Vagina (tissue), 2 donors: Measurements from ENCODE around the gene VPS39. TPM values are rescaled to one million over a fixed set of nuclear protein-coding genes. Genes with fewer than 3 reads are reported as not detected.

Source experiments
- DNase-seq, 2 donors: peaks; one replicate each; pipeline ENCODE4 v3.0.0-alpha.2; 2017; ENCODE audit errors: extremely low spot score in 2 of 2
- H3K27ac ChIP-seq: fragments of 200-600 bp; sonication (generic); one replicate; pipeline ENCODE4 v1.5.1; 2019
- H3K27me3 ChIP-seq: fragments of 200-600 bp; sonication (generic); one replicate; pipeline ENCODE4 v1.5.1; 2019
- H3K36me3 ChIP-seq, 2 donors: fragments of 200-600 bp; sonication (generic); one replicate each; pipeline ENCODE4 v1.5.1; 2017 to 2019
- H3K4me1 ChIP-seq: fragments of 200-600 bp; sonication (generic); one replicate; pipeline ENCODE4 v1.5.1; 2019
- H3K4me3 ChIP-seq, 2 donors: fragments of 200-600 bp; sonication (generic); 1 replicate in 1 of 2; 2 replicates in 1 of 2; pipeline ENCODE4 v1.5.1; 2016 to 2019
- H3K9me3 ChIP-seq: fragments of 200-600 bp; sonication (generic); one replicate; pipeline ENCODE4 v1.5.1; 2019
- CTCF ChIP-seq, 3 experiments: fragments of 450-650 bp in 2 of 3; fragments of 200-600 bp in 1 of 3; sonication (generic) in 1 of 3; IDR thresholded peaks; one replicate each; pipeline ENCODE4 v1.5.1; 2017 to 2019; ENCODE audit warnings: antibody characterized with exemption in 3 of 3, mild to moderate bottlenecking in 2 of 3, moderate library complexity in 2 of 3
- POLR2A ChIP-seq, 2 donors: fragments of 450-650 bp; IDR thresholded peaks; one replicate each; pipeline ENCODE4 v1.6.1; 2017; ENCODE audit warnings: antibody characterized with exemption in 2 of 2, mild to moderate bottlenecking in 2 of 2, moderate library complexity in 2 of 2
- POLR2AphosphoS5 ChIP-seq, 2 donors: sonication (generic); formaldehyde crosslinking; IDR thresholded peaks; one replicate each; pipeline ENCODE4 v1.9.0; 2017; ENCODE audit warnings: antibody characterized with exemption in 2 of 2, mild to moderate bottlenecking in 2 of 2, low read depth in 1 of 2; ENCODE audit not compliant: insufficient read depth in 1 of 2
- intact Hi-C: fragments of 100-400 bp; cut with DNase I; formaldehyde crosslinking; loops from one replicate; pipeline ENCODE4 v1.15.1; 2023
- total RNA-seq: library from RNA; depleted of rRNA; stranded (reverse); fragments of >200 nt; gene quantifications from one replicate; pipeline ENCODE4 v1.2.3, GENCODE V29; 2016

Gene VPS39
- total RNA-seq, 1 donor from 2014 or later = 85.2 TPM

GRCh38 chr15:42151141-42151561 is 57.0 kb downstream of the VPS39 start:
- no peaks in the 10 kb centered on the region for H3K9me3 ChIP-seq
- TF ChIP-seq POLR2AphosphoS5 (IDR thresholded peaks at IDR 0.05; ENCODE audit: insufficient read depth in 1 of 2, low read depth in 1 of 2) (no peak), POLR2A (IDR thresholded peaks at IDR 0.05) (no peak), CTCF (IDR thresholded peaks at IDR 0.05) (no peak)
- no peaks in the 10 kb centered on the region for H3K36me3 ChIP-seq
- intact Hi-C loops = no loop called here
- no peak overlapping the region for H3K4me3 ChIP-seq
- no peaks in the 10 kb centered on the region for H3K27me3 ChIP-seq
- peaks cover 22% of the 10 kb centered on the region for H3K4me1 ChIP-seq
- DNase-seq = no peak
- H3K27ac ChIP-seq = no peak overlapping the region

GRCh38 chr15:42150219-42150970 is 57.7 kb downstream of the VPS39 start:
- Histone ChIP-seq H3K27ac (no peak overlapping the region), H3K4me1 (peaks cover 22% of the 10 kb centered on the region), H3K4me3 (no peak overlapping the region), H3K36me3 (no peaks in the 10 kb centered on the region), H3K9me3 (no peaks in the 10 kb centered on the region), H3K27me3 (no peaks in the 10 kb centered on the region)
- intact Hi-C loops = no loop called here
- DNase-seq = no peak
- TF ChIP-seq POLR2AphosphoS5 (IDR thresholded peaks at IDR 0.05; ENCODE audit: insufficient read depth in 1 of 2, low read depth in 1 of 2) (no peak), POLR2A (IDR thresholded peaks at IDR 0.05) (no peak), CTCF (IDR thresholded peaks at IDR 0.05) (no peak)

- Histone ChIP-seq H3K4me1 (peaks cover 22% of the 10 kb centered on the region), H3K36me3 (no peaks in the 10 kb centered on the region), H3K9me3 (no peaks in the 10 kb centered on the region), H3K4me3 (no peak overlapping the region), H3K27me3 (no peaks in the 10 kb centered on the region), H3K27ac (no peak overlapping the region)
- TF ChIP-seq CTCF (IDR thresholded peaks at IDR 0.05) = no peak
- TF ChIP-seq POLR2AphosphoS5 (IDR thresholded peaks at IDR 0.05; ENCODE audit: insufficient read depth in 1 of 2, low read depth in 1 of 2) = no peak
- TF ChIP-seq POLR2A (IDR thresholded peaks at IDR 0.05) = no peak
- DNase-seq = no peak
- intact Hi-C loops = no loop called here
Observed at GRCh38 chr15:42149493-42150218, 58.4 kb downstream of the VPS39 start.

GRCh38 chr15:42148808-42149492 is 59.2 kb downstream of the VPS39 start:
- Histone ChIP-seq H3K27ac (no peak overlapping the region), H3K4me1 (peaks cover 16% of the 10 kb centered on the region), H3K36me3 (no peaks in the 10 kb centered on the region), H3K4me3 (no peak overlapping the region), H3K9me3 (no peaks in the 10 kb centered on the region), H3K27me3 (no peaks in the 10 kb centered on the region)
- intact Hi-C loops = no loop called here
- TF ChIP-seq POLR2A (IDR thresholded peaks at IDR 0.05) (no peak), CTCF (IDR thresholded peaks at IDR 0.05) (no peak)
- DNase-seq = no peak
